SK-N-MC (cell line): ENCODE measurements around the gene MRPL24.

Source experiments
- DNase-seq: peaks from one replicate; pipeline ENCODE4 v3.0.0-alpha.2; 2011; ENCODE audit warnings: low read depth, low spot score
- H3K27ac ChIP-seq: fragments of 200-600 bp; sonication (generic); 2 replicates; pipeline ENCODE4 v1.5.1; 2016; ENCODE audit warnings: mixed run types
- H3K36me3 ChIP-seq: fragments of 200-600 bp; sonication (generic); 2 replicates; pipeline ENCODE4 v1.6.1; 2017; ENCODE audit warnings: antibody characterized with exemption, low read length, mixed read lengths; ENCODE audit not compliant: insufficient read depth
- H3K4me3 ChIP-seq: fragments of 200-600 bp; sonication (generic); 2 replicates; pipeline ENCODE4 v1.5.1; 2016
- H3K9ac ChIP-seq: fragments of 200-600 bp; sonication (generic); 2 replicates; pipeline ENCODE4 v1.8.0; 2017; ENCODE audit warnings: mixed run types, mixed read lengths; ENCODE audit not compliant: insufficient read length
- H3K9me3 ChIP-seq: fragments of 200-600 bp; sonication (generic); 2 replicates; pipeline ENCODE4 v1.6.1; 2017; ENCODE audit warnings: low read depth, mild to moderate bottlenecking, antibody characterized with exemption, low read length, moderate library complexity, mixed read lengths
- EZH2 ChIP-seq: fragments of 200-600 bp; sonication (generic); IDR thresholded peaks from one replicate; pipeline ENCODE4 v1.6.1; 2017; ENCODE audit warnings: antibody characterized with exemption
- FOXP2 ChIP-seq: optimal IDR thresholded peaks from 2 replicates; pipeline ENCODE3; 2011; ENCODE audit warnings: mild to moderate bottlenecking, moderate library complexity; ENCODE audit not compliant: insufficient read depth; ENCODE audit errors: extremely low read length, control extremely low read depth
- POLR2AphosphoS5 ChIP-seq: IDR thresholded peaks from 2 replicates; pipeline ENCODE4 v1.6.1; 2012; ENCODE audit warnings: mild to moderate bottlenecking, low read depth, low read length, borderline replicate concordance

MRPL24 gene

GRCh38 chr1:156727926-156728598, 12.8 kb downstream of the MRPL24 start, which contains the start of gene METTL25B:
TSS of gene METTL25B (plus strand) at chr1:156728469. CDS start at chr1:156729105, 636 bp downstream.
- Histone ChIP-seq H3K9me3 (no peaks in the 10 kb centered on the region), H3K4me3 (peak within 1 kb of the TSS; percentile 94), H3K27ac (peak within 1 kb of the TSS; percentile 60; the same call in 1 of the 2 replicates), H3K36me3 (peaks cover 24% of the 10 kb centered on the region), H3K9ac (peak within 1 kb of the TSS; percentile 95)
- no peak for TF ChIP-seq FOXP2
- peak; percentile 69 for TF ChIP-seq POLR2AphosphoS5
- DNase-seq, result no peak

GRCh38 chr1:156727492-156727891, 13.4 kb downstream of the MRPL24 start:
- Histone ChIP-seq H3K36me3 (peaks cover 29% of the 10 kb centered on the region), H3K4me3 (peak overlapping the region; percentile 94), H3K27ac (no peak overlapping the region), H3K9ac (peak overlapping the region; percentile 95), H3K9me3 (no peaks in the 10 kb centered on the region)
- TF ChIP-seq POLR2AphosphoS5, result no peak
- no peak for TF ChIP-seq FOXP2
- no peak for TF ChIP-seq EZH2
- no peak for DNase-seq

- H3K9me3 ChIP-seq, result no peaks in the 10 kb centered on the region
- H3K27ac ChIP-seq, result no peak overlapping the region
- peak overlapping the region; percentile 95 for H3K9ac ChIP-seq
- no peak for DNase-seq
- peak overlapping the region; percentile 94 for H3K4me3 ChIP-seq
- H3K36me3 ChIP-seq, result peaks cover 33% of the 10 kb centered on the region
- TF ChIP-seq POLR2AphosphoS5 (no peak), EZH2 (no peak), FOXP2 (no peak)
These were observed 14.2 kb downstream of the MRPL24 start for GRCh38 chr1:156726549-156727226.

GRCh38 chr1:156725683-156726280, 15.1 kb downstream of the MRPL24 start:
- Histone ChIP-seq H3K27ac (no peak overlapping the region), H3K36me3 (peaks cover 42% of the 10 kb centered on the region), H3K4me3 (peak overlapping the region; percentile 94), H3K9me3 (no peaks in the 10 kb centered on the region), H3K9ac (peak overlapping the region; percentile 2)
- TF ChIP-seq EZH2 (no peak), FOXP2 (no peak), POLR2AphosphoS5 (no peak)
- DNase-seq, result no peak

- no peak for TF ChIP-seq EZH2
- no peak for TF ChIP-seq POLR2AphosphoS5
- no peak for TF ChIP-seq FOXP2
- no peak overlapping the region for H3K9ac ChIP-seq
- H3K4me3 ChIP-seq, result no peak overlapping the region
- peaks cover 40% of the 10 kb centered on the region for H3K36me3 ChIP-seq
- H3K27ac ChIP-seq, result no peak overlapping the region
- DNase-seq, result no peak
- H3K9me3 ChIP-seq, result no peaks in the 10 kb centered on the region
These were observed 19.4 kb downstream of the MRPL24 start for GRCh38 chr1:156721535-156721934.

- no peak overlapping the region for H3K9ac ChIP-seq
- H3K36me3 ChIP-seq, result peaks cover 40% of the 10 kb centered on the region
- no peak overlapping the region for H3K27ac ChIP-seq
- no peak overlapping the region for H3K4me3 ChIP-seq
- no peaks in the 10 kb centered on the region for H3K9me3 ChIP-seq
- DNase-seq, result no peak
- TF ChIP-seq EZH2 (no peak), POLR2AphosphoS5 (no peak), FOXP2 (no peak)
These were observed 19.8 kb downstream of the MRPL24 start for GRCh38 chr1:156721131-156721530.

- no peak overlapping the region for H3K9ac ChIP-seq
- TF ChIP-seq EZH2, result no peak
- no peak for TF ChIP-seq POLR2AphosphoS5
- no peak for TF ChIP-seq FOXP2
- H3K36me3 ChIP-seq, result peaks cover 13% of the 10 kb centered on the region; the same call in 1 of the 2 replicates
- H3K4me3 ChIP-seq, result no peak overlapping the region
- H3K9me3 ChIP-seq, result no peaks in the 10 kb centered on the region
- no peak overlapping the region for H3K27ac ChIP-seq
- no peak for DNase-seq
These were observed 23.5 kb downstream of the MRPL24 start for GRCh38 chr1:156717351-156717750.

- Histone ChIP-seq H3K36me3 (no peaks in the 10 kb centered on the region), H3K9ac (no peak overlapping the region), H3K9me3 (no peaks in the 10 kb centered on the region), H3K27ac (no peak overlapping the region), H3K4me3 (no peak overlapping the region)
- TF ChIP-seq FOXP2 (no peak), POLR2AphosphoS5 (no peak), EZH2 (no peak)
- no peak for DNase-seq
These were observed 26.1 kb downstream of the MRPL24 start for GRCh38 chr1:156714830-156715229.
